ENCODE data around the gene EMP1.

- no peak for TF ChIP-seq RAD21 (IDR thresholded peaks at IDR 0.05 in 1 of 2, conservative IDR thresholded peaks at IDR 0.05 in 1 of 2; ENCODE audit: low read depth in 2 of 2, low read length in 2 of 2)
- TF ChIP-seq POLR2A (IDR thresholded peaks at IDR 0.05; ENCODE audit: control extremely low read depth in 1 of 2, low read depth in 2 of 2, low read length in 2 of 2) = no peak
- TF ChIP-seq ZNF274 (IDR thresholded peaks at IDR 0.05; ENCODE audit: borderline replicate concordance, extremely low read depth, low read length) = no peak
Observed at GRCh38 chr12:13215056-13215455, 18.5 kb downstream of the EMP1 start.

Data from H1 (cell line).